Small intestine (tissue), 7 donors: Measurements from ENCODE around the gene KLK13. TPM values are rescaled to one million over a fixed set of nuclear protein-coding genes. Genes with fewer than 3 reads are reported as not detected.

Experiments used
- DNase-seq, 2 donors: peaks; one replicate each; pipeline versions ENCODE4 v3.0.0 to v3.0.0-alpha.2; 2013
- FAIRE-seq: peaks from 2 replicates; lab custom pipeline; 2012; peaks lifted over from hg19 to GRCh38; lab: Jason Lieb, UNC
- H3K27ac ChIP-seq, 3 donors: one replicate each; pipeline ENCODE4 v1.5.1; 2013; ENCODE audit warnings: low read length in 2 of 3, mild to moderate bottlenecking in 2 of 3, control low read depth in 1 of 3, inconsistent platforms in 1 of 3, low read depth in 1 of 3, moderate library complexity in 1 of 3
- H3K27me3 ChIP-seq, 3 donors: one replicate each; pipeline ENCODE4 v1.6.1; 2013; ENCODE audit warnings: low read length in 3 of 3, inconsistent platforms in 1 of 3; ENCODE audit not compliant: control insufficient read depth in 3 of 3, insufficient read depth in 3 of 3
- H3K36me3 ChIP-seq, 3 donors: one replicate each; pipeline ENCODE4 v1.6.1; 2013; ENCODE audit warnings: low read length in 3 of 3, inconsistent platforms in 1 of 3, low read depth in 1 of 3, mild to moderate bottlenecking in 1 of 3, moderate library complexity in 1 of 3; ENCODE audit not compliant: control insufficient read depth in 3 of 3, insufficient read depth in 2 of 3
- H3K4me1 ChIP-seq, 3 donors: one replicate each; pipeline ENCODE4 v1.6.1; 2013; ENCODE audit warnings: low read length in 2 of 3, inconsistent platforms in 1 of 3, low read depth in 1 of 3, mild to moderate bottlenecking in 1 of 3, moderate library complexity in 1 of 3; ENCODE audit not compliant: control insufficient read depth in 3 of 3, insufficient read depth in 2 of 3
- H3K4me3 ChIP-seq, 3 donors: one replicate each; pipeline ENCODE4 v1.5.1; 2013; ENCODE audit warnings: low read length in 3 of 3, control low read depth in 1 of 3, inconsistent platforms in 1 of 3, low read depth in 1 of 3, mild to moderate bottlenecking in 1 of 3, moderate library complexity in 1 of 3
- H3K9me3 ChIP-seq, 2 donors: one replicate each; pipeline ENCODE4 v1.6.1; 2013; ENCODE audit warnings: low read depth in 1 of 2, low read length in 1 of 2; ENCODE audit not compliant: control insufficient read depth in 2 of 2, insufficient read depth in 1 of 2
- WGBS, 3 donors: extraction: QIAGEN DNeasy Blood & Tissue Kit; methylation state at CpG; one replicate each; pipeline ENCODE4 v1.1.7; 2013; 5-methylcytosine and 5-hydroxymethylcytosine counted together
- polyA plus RNA-seq, 4 donors: library from polyadenylated mRNA; stranded (reverse) in 3 of 4; unstranded in 1 of 4; fragments of 200-250 nt in 3 of 4; fragments of 120-200 nt in 1 of 4; gene quantifications; one replicate each; pipeline versions ENCODE4 v1.2.1 to v1.2.3, GENCODE V29; 2013
- donor health status: healthy with polysubstance abuse.
- donor health status: control.
- donor health status: control.
- donor health status: Bipolar disorder and iron deficiency.
- donor health status: healthy.

KLK13 gene
- polyA plus RNA-seq, 4 donors, result 0.13 to 5.9 (median 2.5) TPM

- H3K36me3 ChIP-seq, result no peaks in the 10 kb centered on the region
- peaks cover 0 to 2% (median 0%) of the 10 kb centered on the region in 3 donors for H3K27me3 ChIP-seq
- no peak for DNase-seq
- H3K27ac ChIP-seq, result no peak overlapping the region
- no peak overlapping the region for H3K4me3 ChIP-seq
- WGBS, 3 donors, result 74 to 89% (median 85%) methylated on average over 6 of the region's 6 CpGs
- H3K4me1 ChIP-seq, result no peaks in the 10 kb centered on the region
- no peaks in the 10 kb centered on the region for H3K9me3 ChIP-seq
- no peak for FAIRE-seq
These were observed 13.8 kb upstream of the KLK13 start for GRCh38 chr19:51078731-51079130.

- FAIRE-seq, result no peak
- WGBS, 3 donors, result 60 to 68% (median 61%) methylated on average over 6 of the region's 6 CpGs
These were observed 13.2 kb upstream of the KLK13 start for GRCh38 chr19:51078104-51078503.

GRCh38 chr19:51076631-51077213 is 11.8 kb upstream of the KLK13 start:
- Histone ChIP-seq H3K9me3 (no peaks in the 10 kb centered on the region), H3K27me3 (peaks cover 0 to 2% (median 0%) of the 10 kb centered on the region in 3 donors), H3K4me3 (no peak overlapping the region), H3K27ac (no peak overlapping the region), H3K36me3 (no peaks in the 10 kb centered on the region), H3K4me1 (no peaks in the 10 kb centered on the region)
- DNase-seq (no peak), FAIRE-seq (no peak)
- WGBS, 3 donors, result 64 to 76% (median 65%) methylated on average over 14 of the region's 14 CpGs

More at GRCh38 chr19:51078104-51078503, 13.2 kb upstream of the KLK13 start:
- Histone ChIP-seq H3K27ac (no peak overlapping the region), H3K27me3 (peaks cover 0 to 2% (median 0%) of the 10 kb centered on the region in 3 donors), H3K36me3 (no peaks in the 10 kb centered on the region), H3K4me3 (no peak overlapping the region), H3K9me3 (no peaks in the 10 kb centered on the region), H3K4me1 (no peaks in the 10 kb centered on the region)
- DNase-seq, result no peak

GRCh38 chr19:51075998-51076397 is 11.1 kb upstream of the KLK13 start:
- WGBS, 3 donors, result 74 to 89% (median 80%) methylated on average over 5 of the region's 5 CpGs
- FAIRE-seq (no peak), DNase-seq (no peak)
- H3K36me3 ChIP-seq, result no peaks in the 10 kb centered on the region
- H3K27me3 ChIP-seq, result peaks cover 0 to 2% (median 0%) of the 10 kb centered on the region in 3 donors
- H3K4me3 ChIP-seq, result no peak overlapping the region
- H3K27ac ChIP-seq, result no peak overlapping the region
- H3K9me3 ChIP-seq, result no peaks in the 10 kb centered on the region
- no peaks in the 10 kb centered on the region for H3K4me1 ChIP-seq

GRCh38 chr19:51071095-51071405 is 6.2 kb upstream of the KLK13 start:
- FAIRE-seq, result no peak
- H3K4me1 ChIP-seq, result no peaks in the 10 kb centered on the region
- no peak overlapping the region for H3K4me3 ChIP-seq
- 31 to 54% (median 40%) methylated on average over 4 of the region's 4 CpGs for WGBS, 3 donors
- no peaks in the 10 kb centered on the region for H3K9me3 ChIP-seq
- no peak for DNase-seq
- peaks cover 0 to 5% (median 0%) of the 10 kb centered on the region in 3 donors for H3K27me3 ChIP-seq
- no peaks in the 10 kb centered on the region for H3K36me3 ChIP-seq
- H3K27ac ChIP-seq, result no peak overlapping the region

GRCh38 chr19:51070334-51071094 is 5.6 kb upstream of the KLK13 start:
- 71 to 77% (median 71%) methylated on average over 5 of the region's 5 CpGs for WGBS, 3 donors
- FAIRE-seq (no peak), DNase-seq (no peak)
- H3K27me3 ChIP-seq, result peaks cover 0 to 5% (median 4%) of the 10 kb centered on the region in 3 donors
- no peak overlapping the region for H3K4me3 ChIP-seq
- H3K9me3 ChIP-seq, result no peaks in the 10 kb centered on the region
- H3K4me1 ChIP-seq, result no peaks in the 10 kb centered on the region
- H3K27ac ChIP-seq, result no peak overlapping the region
- no peaks in the 10 kb centered on the region for H3K36me3 ChIP-seq

- WGBS, 3 donors, result 63 to 68% (median 66%) methylated on average over 7 of the region's 7 CpGs
- H3K9me3 ChIP-seq, result no peaks in the 10 kb centered on the region
- DNase-seq, result no peak
- no peaks in the 10 kb centered on the region for H3K4me1 ChIP-seq
- no peak for FAIRE-seq
- H3K4me3 ChIP-seq, result no peak overlapping the region
- H3K27me3 ChIP-seq, result peaks cover 0 to 12% (median 11%) of the 10 kb centered on the region in 3 donors
- no peaks in the 10 kb centered on the region for H3K36me3 ChIP-seq
- no peak overlapping the region for H3K27ac ChIP-seq
These were observed 1.7 kb upstream of the KLK13 start for GRCh38 chr19:51066393-51067186.

- Histone ChIP-seq H3K9me3 (no peaks in the 10 kb centered on the region), H3K36me3 (no peaks in the 10 kb centered on the region), H3K27me3 (peaks cover 0 to 12% (median 11%) of the 10 kb centered on the region in 3 donors), H3K27ac (no peak overlapping the region), H3K4me3 (no peak overlapping the region), H3K4me1 (no peaks in the 10 kb centered on the region)
- DNase-seq, result no peak
- FAIRE-seq, result no peak
- 8 to 12% (median 12%) methylated on average over 25 of the region's 25 CpGs for WGBS, 3 donors
These were observed 499 bp upstream of the KLK13 start for GRCh38 chr19:51065221-51065960.
